ENCODE data around the gene OS9.

OS9 gene

GRCh38 chr12:57735952-57736740 is 42.2 kb downstream of the OS9 start:
- TF ChIP-seq, protein P1, sequence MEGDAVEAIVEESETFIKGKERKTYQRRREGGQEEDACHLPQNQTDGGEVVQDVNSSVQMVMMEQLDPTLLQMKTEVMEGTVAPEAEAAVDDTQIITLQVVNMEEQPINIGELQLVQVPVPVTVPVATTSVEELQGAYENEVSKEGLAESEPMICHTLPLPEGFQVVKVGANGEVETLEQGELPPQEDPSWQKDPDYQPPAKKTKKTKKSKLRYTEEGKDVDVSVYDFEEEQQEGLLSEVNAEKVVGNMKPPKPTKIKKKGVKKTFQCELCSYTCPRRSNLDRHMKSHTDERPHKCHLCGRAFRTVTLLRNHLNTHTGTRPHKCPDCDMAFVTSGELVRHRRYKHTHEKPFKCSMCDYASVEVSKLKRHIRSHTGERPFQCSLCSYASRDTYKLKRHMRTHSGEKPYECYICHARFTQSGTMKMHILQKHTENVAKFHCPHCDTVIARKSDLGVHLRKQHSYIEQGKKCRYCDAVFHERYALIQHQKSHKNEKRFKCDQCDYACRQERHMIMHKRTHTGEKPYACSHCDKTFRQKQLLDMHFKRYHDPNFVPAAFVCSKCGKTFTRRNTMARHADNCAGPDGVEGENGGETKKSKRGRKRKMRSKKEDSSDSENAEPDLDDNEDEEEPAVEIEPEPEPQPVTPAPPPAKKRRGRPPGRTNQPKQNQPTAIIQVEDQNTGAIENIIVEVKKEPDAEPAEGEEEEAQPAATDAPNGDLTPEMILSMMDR (IDR thresholded peaks at IDR 0.05; ENCODE audit: insufficient read depth, low read length, poor library complexity, severe bottlenecking) = no peak
- Histone ChIP-seq H3K36me3 (ENCODE audit: control insufficient read depth, insufficient read depth, low read length) (peaks cover 15% of the 10 kb centered on the region), H3K4me3 (replicated peaks; ENCODE audit: low read depth, low read length) (no peak overlapping the region), H3K27me3 (replicated peaks; ENCODE audit: control insufficient read depth, insufficient read depth, low read length) (no peaks in the 10 kb centered on the region)
- no peak for DNase-seq (ENCODE audit: extremely low read depth, insufficient read length)

DNA sequence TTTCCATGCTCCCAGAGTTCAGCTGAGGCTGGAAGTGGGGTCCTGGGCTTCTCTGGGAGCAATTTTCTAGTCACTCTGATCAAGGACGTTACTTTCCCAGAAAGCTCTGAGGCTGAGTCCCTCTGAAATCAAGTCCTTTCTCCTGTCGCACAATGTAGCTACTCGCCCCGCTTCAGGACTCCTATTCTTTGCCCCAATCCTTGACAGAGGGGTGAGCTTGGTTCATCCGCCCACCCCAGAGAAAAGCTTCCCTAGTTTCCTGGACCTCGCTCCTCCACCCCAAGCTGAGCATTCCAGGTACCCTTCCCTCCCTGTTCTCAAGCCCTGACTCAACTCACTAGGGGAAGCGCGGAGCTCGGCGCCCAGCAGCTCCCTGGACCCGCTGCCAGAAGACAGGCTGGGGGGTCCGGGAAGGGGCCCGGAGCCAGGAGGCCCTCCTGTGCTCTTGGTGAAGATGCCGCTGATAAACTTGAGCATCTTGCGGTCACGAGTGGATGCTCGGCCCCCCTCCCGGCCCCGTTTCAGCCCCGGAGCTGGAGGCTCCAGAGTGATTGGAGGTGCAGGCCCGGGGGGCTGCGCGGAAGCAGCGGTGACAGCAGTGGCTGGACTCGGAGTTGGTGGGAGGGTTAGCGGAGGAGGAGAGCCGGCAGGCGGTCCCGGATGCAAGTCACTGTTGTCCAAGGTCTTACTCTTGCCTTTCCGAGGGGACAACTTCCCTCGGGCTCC is 43.0 kb downstream of the OS9 start:
- no peak overlapping the region for H3K4me3 ChIP-seq (replicated peaks; ENCODE audit: low read depth, low read length)
- H3K27me3 ChIP-seq (replicated peaks; ENCODE audit: control insufficient read depth, insufficient read depth, low read length) = no peaks in the 10 kb centered on the region

DNA sequence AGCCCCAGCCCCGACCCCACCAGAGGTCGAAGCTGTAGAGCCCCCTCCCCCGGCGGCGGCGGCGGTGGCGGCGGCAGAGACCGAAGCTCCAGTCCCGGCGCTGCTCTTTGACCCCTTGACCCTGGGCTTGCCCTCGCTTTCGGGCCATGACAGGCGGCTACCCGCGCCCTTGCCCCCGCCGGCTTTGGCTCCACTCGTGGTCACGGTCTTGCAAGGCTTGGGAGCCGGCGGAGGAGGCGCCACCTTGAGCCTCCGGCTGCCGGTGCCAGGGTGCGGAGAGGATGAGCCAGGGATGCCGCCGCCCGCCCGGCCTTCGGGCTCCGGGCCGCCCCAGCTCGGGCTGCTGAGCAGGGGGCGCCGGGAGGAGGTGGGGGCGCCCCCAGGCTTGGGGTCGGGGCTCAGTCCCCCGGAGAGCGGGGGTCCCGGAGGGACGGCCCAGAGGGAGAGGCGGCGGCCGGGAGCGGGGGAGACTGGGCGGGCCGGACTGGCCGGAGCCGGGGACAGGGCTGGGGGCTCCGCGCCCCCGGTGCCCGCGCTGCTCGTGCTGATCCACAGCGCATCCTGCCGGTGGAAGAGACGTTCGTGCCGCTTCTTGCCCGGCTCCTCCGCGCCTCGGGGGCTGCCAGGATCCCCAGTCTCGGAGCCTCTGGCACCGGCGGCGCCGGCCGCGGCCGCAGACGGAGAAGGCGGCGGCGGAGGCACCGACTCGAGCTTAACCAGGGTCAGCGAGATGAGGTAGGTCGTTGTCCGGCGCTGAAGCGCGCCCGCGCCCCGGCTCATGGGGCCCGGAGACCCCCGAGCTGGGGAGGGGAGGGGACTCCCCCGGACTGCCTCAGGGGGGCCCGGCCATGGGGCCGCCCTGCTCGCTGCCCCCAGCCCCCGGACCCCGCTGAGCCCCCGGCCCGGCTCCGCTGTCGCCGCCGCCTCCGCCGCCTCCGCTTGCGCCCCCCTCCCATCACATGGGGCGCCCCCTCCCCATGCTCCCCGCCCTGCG is 43.8 kb downstream of the OS9 start:
- Histone ChIP-seq H3K4me3 (replicated peaks; ENCODE audit: low read depth, low read length) (no peak overlapping the region), H3K27me3 (replicated peaks; ENCODE audit: control insufficient read depth, insufficient read depth, low read length) (no peaks in the 10 kb centered on the region), H3K36me3 (ENCODE audit: control insufficient read depth, insufficient read depth, low read length) (peaks cover 11% of the 10 kb centered on the region)
- DNase-seq (ENCODE audit: extremely low read depth, insufficient read length) = no peak
- TF ChIP-seq, protein P1 (IDR thresholded peaks at IDR 0.05; ENCODE audit: insufficient read depth, low read length, poor library complexity, severe bottlenecking) = no peak

More for the DNA sequence above, 43.0 kb downstream of the OS9 start:
- peaks cover 14% of the 10 kb centered on the region for H3K36me3 ChIP-seq (ENCODE audit: control insufficient read depth, insufficient read depth, low read length)
- no peak for DNase-seq (ENCODE audit: extremely low read depth, insufficient read length)
- TF ChIP-seq, protein P1 (IDR thresholded peaks at IDR 0.05; ENCODE audit: insufficient read depth, low read length, poor library complexity, severe bottlenecking) = no peak

- no peak for DNase-seq (ENCODE audit: extremely low read depth, insufficient read length)
- Histone ChIP-seq H3K4me3 (replicated peaks; ENCODE audit: low read depth, low read length) (no peak within 1 kb of the TSS), H3K36me3 (ENCODE audit: control insufficient read depth, insufficient read depth, low read length) (peaks cover 6% of the 10 kb centered on the region)
These were observed 44.8 kb downstream of the OS9 start, which contains the start of gene AGAP2 for GRCh38 chr12:57738661-57739237. Gene AGAP2 (minus strand): TSS chr12:57738742. CDS start chr12:57738246, 496 bp downstream.

More at GRCh38 chr12:57738661-57739237, 44.8 kb downstream of the OS9 start, which contains the start of gene AGAP2:
- TF ChIP-seq, protein P1 (IDR thresholded peaks at IDR 0.05; ENCODE audit: insufficient read depth, low read length, poor library complexity, severe bottlenecking) = no peak
- no peaks in the 10 kb centered on the region for H3K27me3 ChIP-seq (replicated peaks; ENCODE audit: control insufficient read depth, insufficient read depth, low read length)

All from GM06990 (cell line).